ENCODE results near the gene BCOR. TPM values are rescaled to one million over a fixed set of nuclear protein-coding genes. Genes with fewer than 3 reads are reported as not detected.
A peak's percentile ranks its signal among the peaks of the same experiment; 100 is the strongest.

The BCOR gene
- total and polyA plus RNA-seq, 9 of the 15 experiments (the other 6 are each of a cell fraction or from before 2014, with no cell fraction given), result 27.5 to 113 (median 37.6) TPM

GRCh38 chrX:40097504-40098263 lies at the start of gene BCOR (continued):
- TF ChIP-seq VEZF1 (CRISPR knock-in tag; IDR thresholded peaks at IDR 0.05) (peak; percentile 89), SFPQ (IDR thresholded peaks at IDR 0.05; ENCODE audit: low read depth, low read length) (no peak), GTF2F1 (IDR thresholded peaks at IDR 0.05; ENCODE audit: low read depth, low read length) (no peak), HIVEP1 (CRISPR knock-in tag; IDR thresholded peaks at IDR 0.05) (no peak), ZNF77 (CRISPR knock-in tag; IDR thresholded peaks at IDR 0.05) (no peak), SMARCE1 (IDR thresholded peaks at IDR 0.05) (no peak), ZC3H11A (IDR thresholded peaks at IDR 0.05; ENCODE audit: low read depth, low read length) (no peak), MYC (IDR thresholded peaks at IDR 0.05; ENCODE audit: low read depth, low read length) (peak; percentile 33; the same call in 1 of the 2 replicates), MYC (CRISPR knock-in tag; IDR thresholded peaks at IDR 0.05; ENCODE audit: borderline replicate concordance, low read depth) (no peak), E2F1 (CRISPR knock-in tag; IDR thresholded peaks at IDR 0.05) (no peak), REST (IDR thresholded peaks at IDR 0.05; ENCODE audit: borderline replicate concordance) (no peak), REST (CRISPR knock-in tag; IDR thresholded peaks at IDR 0.05; ENCODE audit: low read depth) (0 out of 2 replicates have a peak, but pooled peaks have one; percentile 57), HNRNPK (IDR thresholded peaks at IDR 0.05; ENCODE audit: low read depth, low read length, poor library complexity, severe bottlenecking) (no peak), SAFB (IDR thresholded peaks at IDR 0.05; ENCODE audit: borderline replicate concordance, low read depth, low read length) (no peak), SNRNP70 (optimal IDR thresholded peaks at IDR 0.05; ENCODE audit: low read depth, low read length) (no peak)
